ENCODE data around the gene KDM4D.

GRCh38 chr11:95042906-95043305 is 69.4 kb downstream of the KDM4D start:
- TF ChIP-seq TAF1 (IDR thresholded peaks at IDR 0.05; ENCODE audit: borderline replicate concordance, insufficient read depth, low read length) (no peak), SIN3A (IDR thresholded peaks at IDR 0.05; ENCODE audit: borderline replicate concordance, insufficient read depth, low read length) (no peak), REST (IDR thresholded peaks at IDR 0.05; ENCODE audit: insufficient read depth in 1 of 2, low read depth in 2 of 2, low read length in 2 of 2) (no peak), POLR2AphosphoS5 (IDR thresholded peaks at IDR 0.05; ENCODE audit: low read depth, low read length) (no peak), FOXP2 (optimal IDR thresholded peaks at IDR 0.05; ENCODE audit: borderline replicate concordance, extremely low read depth, extremely low read length, insufficient read depth) (no peak)

Data from PFSK-1 (cell line).